Central memory CD4-positive, alpha-beta T cell (primary cell): Measurements from ENCODE around the gene MAF.

Experiments
- DNase-seq: peaks from one replicate; pipeline ENCODE4 v3.0.0; 2022
- total RNA-seq, 3 experiments: gene quantifications; one replicate each; lab custom pipeline; 2026; lab: John Stamatoyannopoulos, UW

MAF gene
- 46.2 to 209 (median 156) reads per million in 3 experiments for total RNA-seq

DNA sequence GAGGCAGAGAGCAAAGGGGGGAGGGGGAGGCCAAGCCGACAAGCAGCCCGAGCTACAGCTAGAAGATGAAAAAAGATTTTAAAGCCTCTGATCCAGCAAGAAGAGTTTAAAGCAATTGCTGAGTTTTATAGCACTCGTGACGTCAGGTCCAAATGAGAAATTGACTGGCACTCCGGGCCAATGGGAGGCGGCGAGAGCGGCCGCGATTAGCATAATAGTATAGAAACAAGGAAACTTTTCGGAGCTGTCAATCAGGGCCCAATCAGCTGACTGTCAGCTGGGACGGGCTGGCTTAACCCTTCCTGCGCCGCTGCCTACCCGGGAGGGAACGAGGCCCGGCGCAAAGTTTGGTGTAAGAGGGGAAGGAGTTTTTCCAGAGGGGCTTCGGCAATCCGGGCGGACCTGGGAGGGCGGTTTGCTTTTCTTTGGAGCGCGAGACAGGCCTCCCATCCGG, at the start of gene MAF:
MAF (minus strand) TSS at position 100 of the 454 bp plus-strand sequence. CDS start 835 bp downstream, outside the sequence.
- peak; percentile 94 for DNase-seq

DNA sequence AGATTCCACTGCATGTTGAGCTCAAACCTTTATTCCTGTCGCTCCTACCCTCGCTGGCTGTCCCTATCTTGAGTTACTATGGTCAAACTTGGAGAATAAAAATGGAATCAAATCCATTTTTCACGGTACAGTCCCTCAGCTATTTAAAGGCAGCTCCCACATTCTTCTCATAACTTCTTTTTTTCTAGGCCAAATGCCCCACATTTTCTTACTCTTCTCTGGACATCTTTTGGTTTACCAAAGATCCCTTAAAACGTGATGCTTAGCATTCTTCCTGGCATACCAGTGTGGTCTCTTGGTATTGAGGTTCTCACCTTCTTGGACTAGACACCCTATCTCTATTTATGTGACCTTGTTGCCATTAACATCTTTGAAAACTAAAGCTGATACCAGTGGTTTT, 48.3 kb upstream of the MAF start:
- no peak for DNase-seq

DNA sequence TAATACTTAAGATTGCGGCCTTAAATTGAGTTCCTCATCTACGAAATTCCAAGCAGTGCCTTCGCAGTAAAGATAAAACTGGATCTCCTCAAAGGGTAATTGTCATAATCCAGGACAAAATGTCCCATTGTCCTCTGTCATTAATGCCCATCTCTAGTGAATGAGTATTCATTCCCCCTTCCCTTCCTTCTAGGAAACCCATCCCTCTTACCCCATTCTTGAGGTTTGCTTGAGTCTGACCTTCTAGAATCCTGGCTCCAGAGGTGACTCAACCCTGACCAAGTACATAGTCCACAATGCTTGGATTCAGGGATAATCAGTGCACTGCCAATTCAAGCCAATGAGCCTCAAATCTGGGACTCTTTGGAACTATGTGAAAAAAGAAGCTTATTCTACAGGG, 47.0 kb upstream of the MAF start:
- DNase-seq, result no peak

DNA sequence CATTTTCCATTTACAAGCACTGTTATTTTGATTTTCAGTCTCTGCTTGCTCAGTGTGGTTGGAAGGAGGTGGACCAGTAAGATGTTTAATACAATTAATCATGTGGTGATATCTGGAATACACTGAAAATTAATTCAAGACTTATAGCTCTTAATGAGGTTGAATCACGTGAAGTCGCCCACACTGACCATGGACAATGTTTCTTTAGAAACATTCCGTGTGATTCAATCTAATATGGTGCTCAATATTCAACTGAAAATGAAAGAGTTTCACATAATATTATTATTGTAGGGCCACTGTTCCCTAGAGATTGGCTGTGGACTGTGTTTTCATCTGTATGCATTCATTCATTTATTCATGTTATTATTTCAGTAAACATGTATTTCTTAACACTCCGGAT, 45.2 kb upstream of the MAF start:
- DNase-seq, result no peak

DNA sequence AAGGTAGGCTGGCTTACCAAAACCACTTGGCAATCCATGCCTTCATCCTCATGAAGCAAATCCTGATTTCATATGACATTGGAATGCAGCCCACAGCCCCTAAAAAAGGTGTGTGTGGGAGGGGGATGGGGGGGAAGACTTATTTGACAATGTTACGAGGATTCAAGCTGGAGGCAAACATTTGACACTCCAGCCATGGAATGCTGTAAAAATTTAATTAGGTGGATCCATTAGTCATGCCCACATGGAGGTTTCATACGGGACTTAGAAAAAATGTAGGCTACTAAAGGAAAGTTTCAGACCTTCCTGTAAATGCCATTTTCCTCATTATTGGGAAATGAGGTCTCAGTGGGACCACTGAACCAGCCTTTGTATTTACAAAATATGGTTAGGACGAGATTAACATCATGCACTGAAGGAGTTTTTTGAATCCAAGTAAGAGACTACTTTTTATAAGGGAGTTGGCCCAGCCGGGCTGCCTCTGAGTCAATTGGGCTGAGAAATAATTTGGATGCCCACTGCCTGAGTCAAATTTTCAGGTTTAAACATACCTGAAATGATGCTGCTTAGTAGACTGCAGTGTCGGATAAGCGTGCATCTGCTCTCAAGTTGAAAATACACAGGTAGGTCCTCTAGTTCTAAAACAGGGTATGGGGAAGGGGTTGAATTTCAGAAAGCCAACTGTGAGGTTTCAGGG, 44.6 kb upstream of the MAF start:
- DNase-seq, result no peak

DNA sequence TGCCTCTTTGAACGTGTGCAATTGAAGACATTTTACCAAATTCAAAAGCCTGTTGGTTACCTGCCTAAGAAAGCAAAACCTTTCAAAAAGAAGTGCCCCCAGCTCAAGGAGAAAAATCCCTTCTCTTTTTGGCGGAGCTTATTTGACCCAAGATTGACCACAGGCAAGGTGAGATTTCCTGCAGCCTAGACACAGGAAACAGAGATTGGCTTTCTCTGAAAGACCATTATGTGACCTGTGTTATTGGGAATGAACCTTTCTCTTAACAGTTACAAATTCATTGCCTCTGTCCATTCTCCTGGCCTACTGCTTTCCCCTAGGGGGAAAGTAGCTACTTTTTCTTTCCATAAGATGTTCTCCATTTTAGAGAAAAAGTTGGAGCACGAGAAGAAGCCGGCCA, 42.1 kb upstream of the MAF start:
- DNase-seq, result no peak

DNA sequence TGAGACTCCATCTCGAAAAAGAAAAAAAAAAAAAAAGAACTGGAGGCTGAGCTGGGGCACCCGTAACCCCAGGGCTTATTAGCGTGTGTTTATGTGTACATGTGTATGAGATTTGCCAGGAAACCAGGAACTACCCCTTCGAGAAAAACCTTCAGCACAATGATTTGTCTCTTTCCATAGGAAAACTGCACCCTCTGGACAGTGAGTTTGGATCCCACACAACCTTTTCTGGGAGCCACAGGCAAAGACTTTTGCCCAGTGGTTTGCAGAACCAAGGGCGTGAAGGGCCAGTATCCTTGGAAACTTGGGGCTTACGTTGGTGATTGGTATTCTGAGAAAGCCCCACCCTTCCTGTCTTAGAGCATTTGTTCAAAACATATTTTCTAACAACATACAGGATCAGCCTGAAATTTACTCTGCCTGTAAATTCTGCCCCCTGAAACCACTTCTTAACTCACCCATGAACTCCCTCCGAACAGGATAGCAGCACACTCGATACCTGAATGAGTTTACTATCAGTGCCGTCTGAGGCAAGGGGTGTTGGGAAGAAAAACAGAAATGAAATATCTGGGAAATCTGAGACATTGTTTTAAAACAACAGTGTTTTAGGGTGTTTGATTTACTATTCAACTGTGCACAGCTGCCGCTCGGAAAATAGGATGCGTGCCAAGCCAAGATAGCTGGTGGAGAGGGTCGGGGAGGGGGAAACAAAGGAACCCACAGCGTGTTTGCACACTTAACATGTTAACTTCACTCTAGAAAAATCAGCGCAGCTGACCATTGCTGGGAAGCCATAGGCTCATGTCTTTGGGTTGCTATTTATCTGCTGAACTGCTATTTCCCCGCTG, 40.2 kb upstream of the MAF start:
- peak; percentile 32 for DNase-seq

DNA sequence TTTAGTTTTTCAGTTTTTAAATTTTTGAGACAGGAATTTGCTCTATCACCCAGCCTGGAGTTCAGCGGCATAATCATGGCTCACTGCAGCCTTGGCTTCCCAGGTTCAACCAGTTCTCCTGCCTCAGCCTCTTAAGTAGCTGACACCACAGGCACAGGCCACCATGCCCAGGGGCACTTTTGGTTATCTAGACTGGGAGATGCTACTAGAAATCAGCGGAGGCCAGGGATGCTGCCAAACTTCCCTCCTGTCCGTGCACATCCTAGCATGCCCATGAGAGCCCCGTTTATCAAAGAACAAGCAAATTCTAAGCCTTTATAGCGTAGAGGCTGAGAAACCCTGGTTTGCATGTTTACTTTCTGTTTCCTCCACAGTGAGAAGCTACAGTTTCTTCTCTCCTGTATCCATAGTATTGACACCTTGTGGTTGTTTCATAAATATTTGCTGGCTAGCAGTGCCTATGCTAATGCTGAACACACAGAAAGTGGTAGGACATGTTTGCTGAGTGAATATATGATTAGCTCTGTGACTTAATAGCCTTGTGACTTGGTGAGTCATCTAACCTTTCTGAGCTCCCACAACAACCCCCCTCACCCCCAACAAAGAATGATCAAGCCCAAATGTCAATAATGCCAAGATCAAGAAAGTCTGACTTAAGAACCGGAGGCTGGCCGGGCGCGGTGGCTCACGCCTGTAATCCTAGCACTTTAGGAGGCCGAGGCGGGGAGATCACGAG, 39.2 kb upstream of the MAF start:
- peak; percentile 4 for DNase-seq

DNA sequence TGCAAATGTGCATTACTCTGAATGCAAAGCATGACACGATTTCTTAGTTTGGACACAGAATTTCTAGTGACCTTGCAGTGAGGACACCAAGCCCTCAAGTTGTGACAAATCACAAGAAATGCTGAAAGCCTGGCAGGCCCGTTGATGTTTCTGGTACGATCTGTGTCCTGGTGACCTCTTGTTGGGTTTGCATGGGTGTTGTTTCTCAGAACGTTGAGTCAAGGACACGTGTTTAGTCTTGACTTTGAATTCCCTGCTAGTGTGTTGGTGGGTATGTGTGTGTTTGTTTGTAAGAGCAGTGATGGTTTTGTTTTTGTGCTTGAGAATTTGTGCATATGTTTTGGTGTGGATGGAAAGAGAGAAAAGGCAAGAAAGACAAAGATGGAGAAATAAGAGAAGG, 37.8 kb upstream of the MAF start:
- DNase-seq, result no peak

DNA sequence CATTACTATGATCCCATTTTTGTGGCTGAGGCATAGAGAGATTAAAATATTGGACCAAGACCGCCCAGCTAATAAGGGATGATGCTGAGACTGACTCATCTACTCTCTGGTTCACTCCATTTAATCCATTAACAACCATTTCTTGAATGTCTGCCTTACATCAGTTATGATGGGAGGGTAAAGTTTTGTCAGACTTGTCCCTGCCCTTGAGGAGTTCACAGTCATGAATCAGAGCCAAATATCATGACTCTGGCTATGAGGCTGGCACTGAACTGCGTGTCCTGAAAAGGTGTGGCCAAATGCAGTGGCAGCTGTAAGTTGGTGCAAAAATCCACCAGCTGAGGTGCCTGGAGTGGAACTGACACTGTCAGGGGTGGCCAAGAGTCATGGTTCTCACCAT, 35.0 kb upstream of the MAF start:
- no peak for DNase-seq

DNA sequence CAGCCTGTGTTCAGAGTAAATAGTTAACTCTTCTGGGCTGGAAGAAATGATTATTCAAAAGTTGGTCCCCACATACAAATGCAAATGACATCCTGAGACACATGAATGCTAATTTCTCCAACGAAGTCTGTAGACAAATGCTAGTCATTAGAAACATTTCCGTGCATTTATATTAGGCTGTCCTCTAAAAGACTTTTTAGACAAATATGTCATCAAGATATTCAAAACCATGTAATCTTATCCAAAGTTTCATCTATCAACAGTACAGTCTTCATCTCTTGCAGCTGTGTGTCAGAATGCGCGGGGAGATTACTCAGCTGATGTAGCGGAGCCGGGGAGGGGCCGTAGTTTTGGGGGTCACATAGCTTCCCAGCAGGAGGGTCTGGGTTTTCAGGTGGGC, 33.8 kb upstream of the MAF start:
- DNase-seq, result no peak

DNA sequence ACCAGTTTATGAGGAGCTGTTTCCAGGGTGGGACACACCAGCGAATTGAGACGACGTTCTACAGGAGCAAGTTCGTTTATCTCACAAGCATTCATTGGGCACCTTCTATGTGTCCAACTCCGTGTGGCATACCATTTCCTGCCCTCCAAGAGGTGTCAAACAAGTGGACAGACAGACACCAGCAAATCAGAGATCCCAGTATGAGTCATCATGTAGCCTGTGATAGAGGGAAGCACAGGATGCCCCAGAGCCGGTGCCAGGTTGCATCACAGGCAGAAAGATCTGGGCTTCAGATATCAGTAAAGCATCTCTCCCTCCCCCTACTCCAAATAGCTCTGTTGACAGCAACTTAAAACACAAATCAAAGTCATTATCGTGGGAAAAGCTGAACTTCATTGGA, 31.8 kb upstream of the MAF start:
- DNase-seq, result no peak

DNA sequence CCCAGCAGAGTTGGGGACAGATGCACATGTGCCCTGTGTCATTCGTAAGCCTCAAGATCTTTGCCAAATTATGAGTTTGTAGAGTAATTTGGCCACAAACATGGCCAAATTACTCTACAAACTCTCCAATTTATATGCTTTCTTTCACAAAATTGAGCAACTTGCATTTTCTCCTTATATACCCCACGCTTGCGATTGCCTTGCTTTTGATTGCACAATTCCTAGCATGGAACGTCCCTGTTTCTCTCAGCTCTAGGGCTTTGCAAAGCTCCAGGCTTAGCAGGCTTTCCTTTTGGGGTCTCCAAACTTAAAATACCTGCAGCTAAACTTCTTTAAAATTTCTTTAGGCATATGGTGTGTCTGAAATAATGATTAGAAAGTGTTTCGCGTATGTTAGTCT, 28.5 kb upstream of the MAF start:
- DNase-seq, result no peak

DNA sequence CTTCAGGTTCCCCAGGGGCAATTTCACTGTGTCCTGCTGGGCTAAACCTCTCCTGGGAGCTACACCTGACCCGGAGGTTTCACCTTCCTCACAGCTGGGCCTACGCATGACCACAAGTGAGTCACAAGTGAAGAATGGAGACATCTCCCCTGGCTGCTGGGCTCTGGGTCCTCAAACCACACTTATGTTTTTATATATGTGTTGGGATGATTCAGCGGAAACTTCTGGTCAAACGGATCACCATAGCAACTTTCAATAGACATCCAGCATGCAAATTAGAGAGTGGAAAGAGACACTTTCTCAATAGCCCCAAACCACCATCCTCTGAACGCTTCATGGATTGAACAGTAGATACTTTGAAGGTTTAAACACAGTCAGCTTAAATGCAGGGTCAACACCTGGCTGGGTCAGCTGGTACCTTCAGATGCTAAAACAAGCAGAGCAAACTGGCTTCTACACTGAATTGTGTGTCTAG, 28.0 kb upstream of the MAF start:
- peak; percentile 9 for DNase-seq

DNA sequence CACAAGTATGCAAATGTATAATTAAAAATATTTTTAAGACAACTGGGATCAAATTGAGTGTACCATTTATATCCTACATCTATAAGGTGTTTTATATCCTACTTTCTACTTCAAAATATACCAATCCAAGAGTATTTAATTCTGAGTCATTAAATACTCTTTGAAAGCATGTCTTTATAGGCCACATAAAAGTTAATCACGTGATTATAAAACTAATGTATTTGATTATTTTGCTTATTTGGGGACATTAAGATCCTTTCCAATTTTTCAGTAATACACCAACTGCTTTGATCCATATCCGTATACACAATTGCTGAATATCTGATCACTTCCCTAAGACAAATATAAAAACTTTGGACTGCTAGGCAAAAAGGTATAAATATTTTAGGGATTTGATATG, 26.6 kb upstream of the MAF start:
- DNase-seq, result no peak

DNA sequence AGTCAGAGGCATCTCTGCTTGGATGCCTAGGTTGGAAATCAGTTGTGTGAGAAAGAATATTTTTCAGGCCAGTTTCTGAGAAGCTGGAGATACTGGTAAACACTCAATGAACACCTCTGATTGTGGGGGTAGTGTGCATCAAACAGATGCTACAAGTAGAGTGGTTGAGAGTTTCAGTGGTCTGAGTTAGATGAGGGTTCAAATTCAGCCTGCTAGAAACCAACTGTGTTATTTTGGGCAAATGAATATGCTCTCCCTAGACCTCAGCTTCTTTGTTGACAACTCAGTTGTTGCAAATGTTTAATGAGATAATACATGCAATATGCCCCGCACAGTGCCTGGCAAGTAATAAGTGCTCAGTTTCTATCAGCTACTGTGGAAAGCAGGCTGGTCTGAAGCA, 25.2 kb upstream of the MAF start:
- no peak for DNase-seq

DNA sequence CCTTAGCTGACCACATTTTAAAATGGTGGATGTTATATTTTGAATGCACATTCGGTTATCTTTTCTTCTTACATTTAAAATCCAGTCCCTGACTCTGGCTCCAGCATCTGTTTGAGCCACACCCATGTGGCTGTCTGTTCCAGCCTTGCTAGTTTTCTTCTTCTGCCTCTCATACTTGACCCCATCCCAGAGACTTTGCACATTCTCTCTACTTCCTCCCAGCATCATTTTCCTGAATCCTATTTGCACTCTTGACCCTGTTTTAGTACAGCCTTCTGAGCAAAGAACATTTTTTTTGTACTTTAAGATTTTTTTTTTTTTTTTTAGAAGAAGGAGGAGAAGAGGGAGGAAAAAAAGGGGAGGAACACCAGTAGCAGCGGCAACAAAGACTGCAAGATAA, 23.3 kb upstream of the MAF start:
- no peak for DNase-seq

DNA sequence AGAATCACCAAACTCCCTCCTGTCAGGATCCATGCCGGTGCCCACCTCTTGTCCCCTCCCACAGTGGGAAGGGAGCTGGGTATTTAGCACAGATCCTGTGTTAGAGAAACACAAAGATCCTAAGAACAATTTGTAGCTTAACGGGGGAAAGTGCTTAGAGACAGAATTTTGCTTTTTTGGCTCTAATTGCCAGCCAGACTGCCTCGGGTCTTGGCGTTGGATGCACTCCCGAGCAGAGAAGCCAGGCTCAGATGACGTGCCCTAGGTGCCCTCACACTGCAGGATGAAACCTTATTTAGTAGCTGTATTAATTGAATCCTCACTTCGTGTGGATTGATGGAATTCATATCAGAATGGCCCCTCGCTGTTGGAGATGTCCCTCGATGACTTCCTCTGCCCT, 22.5 kb upstream of the MAF start:
- DNase-seq, result no peak

DNA sequence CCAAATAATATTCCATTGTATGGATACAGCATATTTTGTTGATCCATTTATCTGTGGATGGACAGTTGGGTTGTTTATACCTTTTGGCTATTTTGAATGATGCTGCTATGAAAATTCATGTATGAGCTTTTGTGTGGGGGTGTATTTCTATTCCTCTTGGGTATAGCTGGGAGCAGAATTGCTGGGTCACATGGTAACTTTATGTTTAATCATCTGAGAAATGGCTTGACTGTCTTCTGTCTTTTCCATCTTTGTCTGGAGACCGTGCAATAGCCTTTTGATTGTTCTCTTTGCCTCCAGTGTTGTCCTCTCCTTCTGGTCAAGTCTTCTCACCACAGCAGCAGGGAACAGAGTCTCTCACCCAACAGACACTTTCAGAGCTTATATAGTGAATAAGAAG, 20.5 kb upstream of the MAF start:
- no peak for DNase-seq

DNA sequence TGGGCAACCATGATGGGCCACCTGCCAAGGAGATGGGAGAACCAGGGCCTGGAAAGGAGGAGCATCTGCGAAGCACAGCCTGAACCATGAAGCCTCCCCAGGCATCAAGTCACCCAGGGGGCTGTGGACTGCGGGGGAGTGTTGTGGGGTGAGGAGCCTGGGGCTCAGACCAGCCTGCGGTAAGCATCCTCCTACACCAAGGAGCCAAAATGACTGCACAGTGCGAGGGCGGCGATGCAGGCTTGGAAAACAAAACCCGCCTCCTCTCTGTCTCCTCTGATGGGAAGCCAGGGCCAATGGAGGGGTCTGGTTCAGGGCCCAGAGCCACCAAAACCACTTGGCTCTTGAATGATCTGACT, 18.1 kb upstream of the MAF start:
- DNase-seq, result no peak

DNA sequence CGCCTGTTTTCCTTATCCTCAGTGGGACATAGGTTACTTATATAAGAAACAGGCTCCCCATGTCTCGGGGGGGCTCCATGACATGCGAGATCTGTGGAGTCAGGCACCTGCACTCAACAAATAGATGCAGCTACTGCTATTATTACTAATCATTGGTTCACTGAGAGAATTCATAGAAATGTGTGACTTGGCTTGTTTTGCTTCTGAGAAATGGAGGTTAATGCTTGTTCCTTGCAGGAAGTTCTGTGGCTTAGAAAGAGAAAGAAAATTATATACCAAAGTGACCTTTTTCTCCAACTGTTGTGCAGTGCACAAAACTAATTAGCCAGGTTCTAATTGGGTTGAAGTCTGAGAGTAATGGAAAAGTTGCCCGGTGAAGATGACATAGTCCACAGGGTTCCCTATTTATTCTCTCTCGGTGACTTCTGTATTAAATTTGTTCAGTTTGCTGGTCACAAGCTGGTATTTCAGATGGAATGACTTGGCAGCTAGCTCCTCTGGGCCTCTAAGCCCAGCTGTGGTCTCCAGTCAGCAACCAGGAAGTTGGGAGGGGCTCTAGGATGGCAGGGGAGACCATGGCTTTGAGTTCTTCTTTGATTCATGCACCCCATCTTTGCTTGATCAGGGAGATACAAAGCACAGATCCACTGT, 17.6 kb upstream of the MAF start:
- no peak for DNase-seq

DNA sequence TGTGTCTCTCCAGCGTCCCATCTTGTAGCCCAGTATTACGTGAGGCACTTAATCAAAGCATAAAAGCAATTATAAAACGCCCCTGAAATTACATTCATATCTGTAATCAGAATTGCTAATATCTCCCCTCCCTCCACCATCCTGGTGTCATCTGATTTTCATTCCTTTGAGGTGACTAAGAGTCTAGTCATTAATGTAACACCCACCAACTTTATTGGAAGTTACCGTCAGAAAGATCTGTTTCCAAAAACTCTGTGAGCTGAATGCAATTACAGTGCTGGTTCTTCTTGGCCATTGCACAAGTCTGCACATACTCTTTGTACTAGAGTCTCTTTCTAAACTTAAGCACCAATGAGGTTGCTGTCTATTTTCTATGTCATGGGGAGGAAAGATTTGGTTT, 12.5 kb upstream of the MAF start:
- no peak for DNase-seq

DNA sequence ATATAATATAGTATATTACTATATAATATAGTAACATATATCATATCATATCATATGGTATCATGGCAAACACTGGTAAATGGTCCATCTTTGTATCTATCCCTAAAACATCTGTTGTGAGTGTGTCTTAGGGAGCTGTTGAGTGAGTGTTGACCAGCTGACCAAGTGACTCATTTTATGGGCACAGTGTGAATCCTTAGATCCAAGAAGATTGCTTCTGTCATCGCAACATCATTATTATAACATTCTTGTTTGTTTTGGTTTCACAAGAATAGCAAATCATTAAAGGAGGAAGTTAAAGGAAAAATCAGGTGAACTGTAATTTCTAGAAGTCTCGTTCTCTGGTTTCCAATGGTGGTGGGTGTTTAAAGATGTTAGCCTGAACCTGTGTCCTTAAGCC, 11.7 kb upstream of the MAF start:
- DNase-seq, result no peak
